Activated CD4-positive, alpha-beta T cell treated with anti-CD3 and anti-CD28 coated beads for 24 hours (primary cell): ENCODE results near the gene SIRPD.
"Not testable (repeated sequence)": the region's sequence is repeated elsewhere in the genome, so short reads cannot be mapped to it uniquely, and the experiment has no call there.

Experiments
- DNase-seq, 2 donors: peaks; one replicate each; pipeline ENCODE4 v3.0.0-alpha.2; 2020; ENCODE audit warnings: low read depth in 2 of 2

SIRPD gene

DNA sequence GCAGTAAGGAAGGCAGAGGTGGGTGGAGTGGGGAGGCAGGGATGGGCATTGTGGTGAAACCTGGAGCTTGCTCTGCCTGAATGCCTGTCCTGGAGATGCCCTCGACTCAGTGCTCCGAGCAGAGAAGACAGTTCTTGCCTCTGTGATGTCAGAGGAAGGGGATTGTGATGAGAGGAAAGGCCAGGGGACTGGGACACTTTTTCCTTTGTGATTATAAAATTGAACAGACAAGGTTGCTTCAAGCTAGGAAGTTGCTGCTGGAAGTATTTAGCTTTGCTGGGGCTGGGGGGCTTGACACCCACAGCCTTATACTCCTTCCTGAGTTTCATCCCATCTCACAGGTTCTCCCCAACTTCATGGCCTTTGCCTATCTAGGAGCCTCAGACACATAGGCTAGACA lies at the start of gene SIRPD:
Gene SIRPD (minus strand): TSS at position 101 of the 400 bp plus-strand sequence. CDS start 52 bp downstream, at position 49.
- DNase-seq = no peak

DNA sequence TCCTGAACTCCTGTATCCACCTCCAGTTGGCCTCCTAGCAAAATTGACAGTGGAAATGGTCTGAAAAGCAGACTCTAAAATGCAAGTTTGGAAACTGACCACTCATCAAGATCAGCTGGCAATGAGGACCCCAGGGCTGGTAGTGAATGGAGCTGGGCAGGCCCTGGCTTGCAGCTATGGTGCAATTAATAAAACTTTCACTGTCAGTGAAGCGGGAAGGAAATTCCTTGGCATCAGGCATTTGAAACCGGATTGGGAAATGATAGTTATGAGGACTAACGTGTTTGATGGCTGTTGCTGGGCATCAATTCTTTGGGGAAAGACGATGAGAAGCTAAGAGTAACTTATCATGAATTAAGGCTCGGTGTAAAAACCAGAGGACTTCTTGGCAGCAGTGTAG lies 43.2 kb upstream of the SIRPD start:
- DNase-seq = no peak

DNA sequence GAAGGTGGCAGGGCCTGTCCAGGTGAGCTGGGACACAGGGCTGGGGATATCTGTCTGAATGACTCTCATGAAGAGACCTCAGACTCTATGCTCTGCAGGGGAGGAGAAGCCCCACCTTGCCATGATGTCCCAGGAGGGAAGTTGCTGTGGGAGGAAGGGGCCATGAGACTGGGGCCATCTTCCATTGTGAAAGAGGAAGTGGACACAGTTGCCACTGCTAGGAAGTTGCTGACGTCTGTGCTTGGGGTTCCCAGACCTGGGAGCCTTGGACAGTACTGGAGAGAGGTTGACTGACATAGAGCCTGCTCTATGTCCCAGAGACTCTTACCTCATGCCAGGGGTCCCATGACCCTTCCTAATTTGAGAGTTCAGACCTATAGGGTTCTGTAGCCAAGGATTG lies 37.8 kb upstream of the SIRPD start:
- DNase-seq = no peak

DNA sequence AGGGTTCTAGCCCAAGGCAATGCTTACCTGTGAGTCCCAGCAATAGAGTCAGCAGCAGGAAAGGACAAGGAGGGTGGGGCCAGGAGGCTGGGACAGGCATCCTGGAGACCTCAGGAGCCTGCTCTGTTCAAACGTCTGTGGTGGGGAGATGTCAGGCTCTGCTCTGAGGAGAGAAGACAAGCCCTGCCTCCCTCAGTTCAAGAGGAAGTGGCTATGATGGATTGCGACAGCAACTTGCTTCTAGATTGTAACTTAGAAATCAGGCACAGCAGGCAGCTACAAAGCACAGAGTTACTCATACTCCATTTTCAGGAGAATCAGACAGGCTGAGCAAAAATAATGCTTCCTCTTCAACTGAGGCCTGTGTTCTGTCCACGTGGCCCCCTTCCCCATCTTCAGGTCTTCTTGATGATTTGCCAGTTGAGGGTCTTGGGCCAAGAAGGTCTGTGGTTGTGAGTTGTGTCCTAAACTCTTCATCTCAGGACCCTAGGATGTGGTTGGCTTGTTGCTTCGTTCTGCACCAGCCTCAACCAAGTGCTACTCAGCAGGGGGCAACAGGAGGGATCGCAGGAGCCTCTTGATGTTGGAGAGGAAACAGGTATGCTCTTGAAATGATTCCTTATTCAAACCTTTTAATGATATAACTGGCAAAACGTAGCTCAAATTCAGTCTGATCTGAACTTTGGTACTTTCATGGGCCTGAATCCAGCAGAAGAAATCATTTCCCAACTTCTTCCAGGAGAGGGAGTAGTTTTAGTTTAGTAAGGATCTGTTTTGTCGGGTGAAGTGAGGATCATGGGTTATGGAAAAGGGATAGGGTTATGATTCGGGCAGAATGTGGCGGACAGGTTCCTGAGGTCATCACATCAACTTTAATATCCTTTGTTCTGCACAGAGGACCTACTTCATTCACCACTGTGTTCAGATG lies 31.3 kb upstream of the SIRPD start:
- no peak for DNase-seq

DNA sequence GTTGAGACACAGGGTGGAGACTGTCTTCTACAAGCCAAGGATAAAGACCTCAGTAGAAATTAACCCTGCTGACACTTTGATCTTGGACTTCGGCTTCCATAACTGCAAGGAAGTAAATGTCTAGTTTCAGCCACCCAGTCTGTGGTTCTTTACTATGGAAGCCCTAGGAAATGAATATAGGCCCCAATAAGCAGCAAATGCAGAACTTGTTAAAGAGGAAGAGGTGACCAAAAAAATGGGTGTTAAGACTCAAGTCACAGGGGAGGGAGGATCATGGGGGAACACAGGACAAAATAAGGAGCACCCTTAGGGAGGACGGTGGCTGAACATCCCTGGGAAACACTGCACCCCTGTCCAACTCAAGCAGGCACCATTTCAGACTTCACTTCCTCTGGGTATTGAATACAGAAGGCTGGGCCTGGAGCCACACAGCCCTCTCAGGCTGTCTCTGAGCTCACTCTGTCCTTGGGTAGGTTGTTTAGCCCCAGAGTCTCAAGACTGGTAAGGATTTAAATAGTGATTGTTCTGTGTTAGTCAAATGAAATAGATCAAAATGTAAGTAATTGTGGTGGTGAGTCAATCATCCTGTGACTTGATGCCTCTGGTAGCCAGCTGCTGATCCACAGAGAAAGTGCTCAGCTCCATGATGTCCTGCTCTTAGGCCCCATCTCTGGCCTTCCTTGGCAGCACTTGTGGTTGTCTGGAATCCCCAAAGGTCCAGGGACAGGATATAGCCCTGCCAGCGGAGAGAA lies 30.5 kb upstream of the SIRPD start:
- no peak for DNase-seq

DNA sequence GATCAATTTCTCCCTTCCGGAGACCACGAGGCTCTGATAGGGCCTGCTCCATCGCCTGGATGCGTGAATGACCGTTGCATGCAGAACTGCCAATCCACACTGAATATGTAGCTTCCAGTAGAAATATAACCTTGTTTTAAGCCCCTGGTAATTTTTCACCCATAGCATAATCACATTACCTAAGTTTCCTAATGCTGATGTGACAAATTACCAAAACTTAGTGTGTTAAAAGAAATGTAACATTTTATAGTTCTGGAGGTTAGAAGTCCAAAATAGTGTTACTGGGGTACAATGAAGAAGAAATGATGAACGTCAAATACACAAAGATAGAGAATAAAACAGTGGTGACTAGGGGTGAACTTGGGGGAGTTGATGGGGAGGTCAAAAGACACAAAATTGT lies 22.0 kb upstream of the SIRPD start:
- no peak for DNase-seq

DNA sequence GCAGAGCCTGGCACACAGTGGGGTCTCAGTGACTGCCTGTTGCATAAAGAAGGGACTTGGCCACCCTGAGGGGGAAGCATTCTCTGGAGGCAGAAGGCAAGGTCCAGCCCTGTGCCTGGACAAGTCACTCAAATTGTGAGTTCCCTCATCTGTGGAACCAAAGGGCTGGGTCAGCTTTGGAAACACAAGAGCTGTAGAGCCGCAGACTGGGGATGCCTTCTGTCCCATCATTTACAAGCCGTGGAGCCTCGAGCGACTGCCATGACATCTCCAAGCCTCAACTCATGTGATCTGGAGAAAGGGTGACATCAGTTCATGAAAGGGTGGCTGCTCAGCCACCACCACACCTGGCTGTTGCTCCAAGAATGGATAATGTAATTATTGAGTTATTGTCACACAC lies 20.4 kb upstream of the SIRPD start:
- DNase-seq = no peak

DNA sequence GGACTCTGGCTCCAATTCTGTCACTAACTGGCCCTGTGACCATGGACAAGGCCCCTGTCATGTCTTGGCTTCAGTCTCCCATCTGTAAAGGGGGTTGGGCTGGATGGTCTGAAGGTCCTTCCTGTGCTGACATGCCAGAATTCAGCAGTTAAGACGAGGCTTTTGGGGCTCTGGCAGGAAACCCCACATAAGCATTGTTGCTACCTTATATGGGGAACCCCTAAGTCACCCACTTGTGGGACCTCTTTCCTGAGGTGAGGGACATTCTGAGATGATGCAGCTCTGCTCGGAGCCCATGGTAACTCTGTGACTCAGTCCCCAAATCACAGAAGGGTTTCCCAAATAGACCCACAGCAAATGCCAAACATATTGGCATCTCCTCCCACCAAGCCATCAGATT lies 19.8 kb upstream of the SIRPD start:
- not testable (repeated sequence) for DNase-seq

DNA sequence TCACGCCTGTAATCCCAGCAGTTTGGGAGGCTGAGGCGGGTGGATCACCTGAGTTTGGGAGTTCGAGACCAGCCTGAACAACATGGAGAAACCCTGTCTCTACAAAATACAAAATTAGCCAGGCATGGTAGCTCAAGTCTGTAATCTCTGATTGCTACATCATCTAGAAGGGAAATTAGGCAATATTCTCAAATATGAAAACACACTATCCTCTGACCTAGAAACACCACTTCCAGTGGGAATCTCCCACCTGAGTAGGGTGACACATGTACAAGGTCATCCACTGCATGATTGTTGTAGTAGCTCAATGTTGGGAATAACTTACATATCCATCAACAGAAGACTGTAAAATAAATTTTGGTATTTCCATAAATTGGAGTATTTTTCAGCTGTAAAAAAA lies 19.1 kb upstream of the SIRPD start:
- no peak for DNase-seq

DNA sequence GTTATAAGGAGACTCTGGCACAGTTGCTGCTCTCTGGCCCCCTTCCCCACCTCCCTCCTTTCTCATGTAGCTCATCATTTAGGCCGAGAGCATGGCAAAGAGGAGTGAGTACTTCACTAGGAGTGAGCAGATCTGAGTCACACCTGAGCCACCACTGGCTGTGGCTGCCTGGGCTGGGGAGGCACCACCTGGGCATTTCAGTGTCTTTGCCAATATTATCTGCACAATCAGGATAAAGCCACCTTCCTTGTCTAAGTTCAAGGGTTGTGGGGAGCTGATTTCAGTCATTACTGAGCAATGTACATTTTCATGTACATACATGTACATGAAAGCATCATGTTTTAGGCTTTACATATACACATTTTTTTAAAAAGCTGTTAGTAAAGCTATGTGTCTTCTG lies 18.5 kb upstream of the SIRPD start:
- not testable (repeated sequence) for DNase-seq

DNA sequence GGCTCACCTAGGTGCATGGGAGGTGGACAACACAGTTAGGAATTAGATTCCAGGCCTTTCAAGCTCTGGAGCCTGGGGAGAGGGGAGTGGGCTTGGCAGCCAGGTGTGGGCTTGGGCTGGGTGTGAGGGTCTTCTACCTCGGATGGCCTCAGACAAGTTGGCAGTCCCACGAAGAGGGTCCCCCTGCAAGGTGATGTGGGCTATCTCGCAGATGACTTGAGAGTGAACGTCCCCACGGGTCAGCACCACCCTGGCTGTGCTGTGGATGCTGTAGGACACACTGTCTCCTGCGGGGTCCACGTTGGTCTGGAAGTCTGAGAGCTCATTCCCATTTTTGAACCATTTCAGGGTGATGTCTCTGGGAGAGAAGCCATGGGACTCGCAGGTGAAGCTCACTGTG lies 14.1 kb upstream of the SIRPD start:
- DNase-seq = not testable (repeated sequence)

DNA sequence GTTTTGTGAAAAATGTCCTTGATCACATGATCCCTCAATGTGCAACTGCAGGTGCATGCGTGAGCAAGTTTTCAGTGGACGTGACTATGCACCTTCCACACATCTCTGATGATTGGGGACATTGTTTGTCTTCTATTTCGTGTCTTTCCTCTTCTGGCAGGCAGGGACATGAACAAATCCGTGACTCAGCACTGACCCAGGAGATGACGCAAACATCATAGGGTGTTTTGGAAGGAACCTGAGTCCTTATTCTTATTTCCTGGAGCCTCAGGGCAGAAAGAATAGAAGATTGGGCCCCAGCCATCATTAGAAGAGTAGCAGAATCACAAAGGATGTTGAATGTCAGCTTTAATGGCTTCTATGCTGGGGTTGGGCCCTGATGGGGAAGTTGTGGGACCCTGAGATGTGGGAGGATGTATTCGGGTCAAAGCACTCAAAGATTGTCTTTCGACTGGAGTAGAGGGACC lies 11.9 kb upstream of the SIRPD start:
- no peak for DNase-seq

DNA sequence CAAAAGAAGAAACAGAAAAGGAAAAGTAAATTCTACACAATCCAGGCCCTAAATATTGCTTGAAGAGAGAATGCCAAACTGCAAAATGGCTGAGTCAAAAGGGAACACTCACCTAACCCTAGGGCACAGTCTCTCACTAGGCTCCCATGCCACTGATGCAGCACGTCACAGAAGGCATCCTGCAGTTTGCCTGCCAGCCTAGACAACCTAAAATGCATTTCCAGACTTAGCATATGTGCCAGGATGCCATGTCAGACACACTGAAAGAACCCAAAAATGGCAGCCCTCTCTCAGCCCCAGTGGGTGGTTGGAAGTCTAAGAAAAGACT lies 10.6 kb upstream of the SIRPD start:
- DNase-seq = no peak

DNA sequence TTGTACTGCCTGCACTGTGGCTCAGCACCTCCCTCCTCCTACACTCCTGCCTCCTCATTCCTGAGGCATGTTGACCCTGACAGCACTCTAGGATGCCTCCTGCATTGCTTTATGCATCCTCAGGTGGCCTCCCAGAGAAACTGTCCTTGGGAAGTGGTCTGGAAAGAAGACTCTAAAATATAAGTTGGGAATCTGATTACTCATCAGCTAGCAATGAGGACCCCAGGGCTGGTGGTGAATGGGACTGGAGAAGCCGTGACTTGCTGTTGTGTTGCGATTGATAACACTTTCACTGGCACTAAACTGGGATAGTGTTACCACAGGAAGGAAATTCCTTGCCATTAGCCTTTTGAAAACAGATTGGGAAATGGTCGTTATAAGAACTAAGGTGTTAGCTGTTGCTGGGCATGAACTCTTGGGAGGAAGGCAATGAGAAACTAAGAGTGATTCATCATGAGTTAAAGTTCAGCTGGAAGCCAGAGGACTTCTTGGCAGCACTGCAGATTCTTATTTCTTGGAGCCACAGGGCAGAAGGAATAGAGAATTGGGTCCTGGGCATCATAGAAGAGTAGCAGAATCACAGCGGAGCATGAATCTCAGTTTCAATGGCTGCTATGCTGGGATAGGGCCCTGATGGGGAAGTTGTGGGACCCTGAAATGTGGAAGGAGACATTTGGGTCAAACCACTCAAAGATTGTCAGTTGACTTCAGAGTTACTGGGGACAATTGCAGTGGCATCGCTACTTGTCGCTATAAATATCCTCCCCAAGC lies 10.1 kb upstream of the SIRPD start:
- DNase-seq = no peak

DNA sequence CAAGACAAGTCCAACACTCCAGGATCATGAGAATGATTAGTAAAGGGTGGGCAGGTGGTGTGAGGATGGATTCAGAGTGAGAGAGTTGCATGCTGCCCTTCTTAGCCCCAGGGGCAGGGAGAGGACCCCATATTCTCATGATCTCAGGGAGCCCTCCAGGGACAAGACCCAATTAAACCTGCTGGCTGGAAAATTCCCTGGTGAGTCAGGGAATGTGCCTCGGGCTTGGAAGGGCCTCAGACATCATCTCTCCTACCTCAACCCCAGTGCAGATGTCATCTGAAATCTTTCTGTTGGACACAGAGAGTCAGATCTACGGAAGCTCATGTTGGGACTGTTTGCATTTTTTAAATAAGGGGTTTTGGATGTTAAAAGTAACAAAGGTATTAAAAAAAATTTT lies 9.2 kb upstream of the SIRPD start:
- no peak for DNase-seq

DNA sequence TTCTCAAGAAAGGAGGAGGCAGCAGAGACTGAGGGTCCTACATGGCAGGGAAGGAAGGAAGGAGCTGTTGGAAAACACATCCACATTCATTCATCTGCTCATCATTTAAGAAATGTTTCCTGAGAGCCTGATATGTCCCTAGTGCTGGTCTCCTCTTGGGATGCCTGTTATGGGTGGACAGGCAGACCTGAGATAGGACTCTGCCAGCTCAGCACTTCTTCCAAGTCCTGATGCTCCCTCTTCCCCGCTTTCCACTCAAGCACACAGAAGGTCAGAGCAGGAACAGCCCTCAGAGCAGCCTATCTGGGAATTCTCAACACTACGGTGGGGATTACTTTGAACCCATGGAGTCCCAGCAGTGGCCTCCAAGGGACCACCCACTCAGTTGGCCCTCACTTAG lies 8.0 kb upstream of the SIRPD start:
- DNase-seq = no peak

DNA sequence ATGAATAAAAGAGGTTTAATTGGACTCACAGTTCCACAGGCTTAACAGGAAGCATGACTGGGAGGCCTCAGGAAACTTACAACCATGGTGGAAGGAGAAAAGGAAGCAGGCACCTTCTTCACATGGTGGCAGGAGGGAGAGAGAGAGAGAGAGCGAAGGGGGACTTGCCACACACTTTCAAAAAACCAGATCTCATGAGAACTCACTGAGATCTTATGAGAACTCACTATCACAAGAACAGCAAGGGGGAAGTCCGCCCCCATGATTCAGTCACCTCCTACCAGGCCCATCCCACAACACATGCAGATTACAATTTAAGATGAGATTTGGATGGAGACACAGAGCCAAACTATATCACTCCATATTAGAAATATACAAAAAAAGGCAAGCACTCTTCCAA lies 6.1 kb upstream of the SIRPD start:
- no peak for DNase-seq

DNA sequence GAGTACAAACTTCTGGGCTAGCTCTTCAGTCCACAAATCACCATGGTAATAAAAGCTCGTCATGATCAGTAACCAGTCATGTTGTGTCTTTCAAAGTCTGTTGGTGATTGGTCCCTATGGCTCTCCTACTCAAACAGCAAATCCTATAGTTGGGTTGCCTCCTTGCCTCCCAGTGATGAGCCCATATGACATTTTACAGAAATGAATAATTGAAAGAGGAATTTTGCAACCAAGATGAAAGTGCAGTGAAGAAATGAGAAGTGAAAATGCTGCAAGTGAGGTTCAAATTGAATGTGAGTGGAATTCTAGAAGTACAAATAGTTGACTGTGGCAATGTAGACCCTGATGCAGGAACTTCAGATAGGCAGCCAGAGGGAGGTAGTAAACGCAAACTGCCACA lies 5.1 kb upstream of the SIRPD start:
- DNase-seq = no peak

DNA sequence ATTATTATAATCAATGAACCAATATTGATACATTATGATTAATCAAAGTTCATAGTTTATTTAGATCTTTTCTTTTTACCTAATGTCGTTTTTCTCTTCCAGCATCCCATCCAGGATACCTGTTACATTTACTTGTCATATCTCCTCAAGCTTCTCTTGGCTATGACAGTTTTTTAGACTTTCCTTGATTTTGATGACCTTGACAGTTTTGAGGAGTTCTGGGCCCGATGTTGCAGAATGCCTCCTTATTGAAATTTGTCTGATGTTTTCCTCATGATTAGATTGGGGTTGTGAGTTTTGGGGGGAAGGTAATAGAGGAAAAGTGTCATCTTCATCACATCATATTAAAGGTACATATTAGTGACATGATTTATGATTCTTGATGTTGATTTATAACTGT lies 3.8 kb upstream of the SIRPD start:
- DNase-seq = no peak

DNA sequence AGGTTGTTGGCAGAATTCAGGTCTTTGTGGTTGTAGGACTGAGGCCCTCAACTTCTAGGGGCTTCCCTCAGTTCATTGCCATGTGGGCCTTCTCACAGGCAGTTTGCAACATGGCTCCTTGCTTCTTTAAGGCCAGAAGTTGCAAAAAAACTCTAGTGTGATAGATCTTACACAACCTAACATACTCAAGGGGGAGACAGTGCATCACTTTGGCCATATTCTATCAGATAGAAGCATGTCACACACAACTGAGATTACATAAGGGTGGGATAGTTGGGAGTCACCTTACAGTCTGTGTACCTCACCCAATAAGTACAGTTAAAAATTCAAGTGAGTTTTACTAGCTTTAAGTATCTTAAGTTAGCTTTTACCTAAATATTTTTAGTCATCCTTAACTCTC lies 1.6 kb downstream of the SIRPD start:
- DNase-seq = no peak

DNA sequence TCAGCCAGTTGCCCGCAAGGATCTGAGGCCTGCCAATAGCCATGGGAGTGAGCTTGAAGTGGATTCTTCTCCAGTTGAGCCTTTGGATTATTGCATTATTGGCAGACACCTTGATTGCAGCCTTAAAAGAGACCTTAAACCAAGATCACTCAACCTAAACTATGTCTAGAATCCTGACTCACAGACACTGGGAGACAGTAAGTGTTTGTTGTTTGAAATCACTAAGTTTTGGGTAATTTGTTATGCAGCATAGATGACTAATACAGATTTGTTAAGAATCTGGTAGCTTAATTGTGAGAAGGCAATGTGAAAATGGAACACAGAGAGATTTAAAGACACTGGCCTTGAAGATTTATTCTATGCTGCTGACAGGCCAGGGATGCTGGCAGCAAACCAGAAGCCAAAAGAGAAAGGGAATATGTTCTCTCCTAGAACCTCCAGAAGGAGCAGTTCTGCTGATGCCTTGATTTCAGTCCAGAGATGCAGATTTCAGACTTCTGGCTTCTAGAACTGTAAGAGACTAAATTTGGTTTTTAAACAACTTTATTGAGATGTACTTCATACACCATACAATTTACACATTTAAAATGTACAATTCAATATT lies 17.6 kb downstream of the SIRPD start:
- DNase-seq = no peak

DNA sequence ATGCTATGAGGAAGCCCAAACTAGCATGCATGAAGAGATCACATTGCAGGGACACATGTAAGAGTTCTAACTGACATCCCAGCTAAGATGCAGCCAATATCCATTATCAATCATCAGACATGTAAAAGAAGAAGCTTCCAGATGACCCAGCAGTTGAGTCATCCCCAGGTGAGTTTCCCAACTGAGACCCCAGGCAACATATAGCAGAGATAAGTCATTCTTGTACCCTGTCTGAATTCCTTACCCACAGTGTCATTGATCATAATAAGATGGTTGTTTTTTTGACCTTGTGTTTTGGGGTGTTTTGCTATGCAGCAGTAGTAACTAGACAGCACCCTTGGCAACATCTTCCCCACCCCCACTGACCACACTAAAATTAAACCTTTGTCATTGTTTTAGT lies 18.9 kb downstream of the SIRPD start:
- no peak for DNase-seq
